ENCODE results near the gene SYNE1. TPM values are rescaled to one million over a fixed set of nuclear protein-coding genes. Genes with fewer than 3 reads are reported as not detected.
"Not testable (repeated sequence)": the region's sequence is repeated elsewhere in the genome, so short reads cannot be mapped to it uniquely, and the experiment has no call there.

SYNE1 gene
- total RNA-seq, 6 donors from 2014 or later, result 160 to 859 (median 490) TPM

DNA sequence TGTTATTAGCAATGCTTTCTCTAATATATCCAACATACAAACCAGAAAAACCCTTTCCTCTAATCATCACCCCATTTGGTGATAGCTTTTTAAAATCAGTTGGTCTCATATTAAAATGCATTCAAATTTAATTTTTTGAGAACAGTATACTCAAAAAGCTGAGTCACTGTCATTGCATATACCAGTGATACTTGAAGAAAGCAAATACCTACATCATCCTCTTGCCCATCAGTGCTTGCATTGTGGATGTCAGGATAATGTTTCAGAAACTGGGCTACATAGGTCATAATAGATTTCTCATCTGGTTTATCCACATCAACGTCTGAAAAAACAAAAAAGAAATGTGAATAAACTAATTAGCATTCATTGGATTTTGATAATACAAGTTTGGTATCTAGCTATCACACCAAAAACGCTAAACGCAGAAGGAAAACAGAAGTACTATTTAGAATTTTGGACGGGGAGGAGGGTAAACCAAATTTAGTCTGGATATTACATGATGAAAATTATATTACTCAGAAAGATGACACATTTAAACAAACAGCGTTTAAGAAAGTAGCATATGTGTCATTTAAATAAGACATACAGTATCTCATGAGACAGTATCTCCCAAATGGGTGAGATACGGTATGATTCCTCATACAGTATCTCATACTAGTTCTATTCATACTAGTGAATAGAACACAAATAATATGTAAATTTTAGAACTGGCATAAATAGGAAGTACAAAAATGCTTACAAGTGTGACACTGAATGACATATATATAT is 134.6 kb downstream of the SYNE1 start:
- TF ChIP-seq EP300 (IDR thresholded peaks at IDR 0.05) (no peak), CTCF (IDR thresholded peaks at IDR 0.05) (no peak), POLR2A (IDR thresholded peaks at IDR 0.05) (no peak), POLR2AphosphoS5 (IDR thresholded peaks at IDR 0.05) (no peak)
- Histone ChIP-seq H3K36me3 (no peaks in the 10 kb centered on the region), H3K27me3 (no peaks in the 10 kb centered on the region), H3K9me3 (no peaks in the 10 kb centered on the region), H3K4me3 (no peak overlapping the region), H3K27ac (no peak overlapping the region), H3K4me1 (no peaks in the 10 kb centered on the region)
- ATAC-seq (ENCODE audit: low FRiP score in 2 of 2) (no peak), DNase-seq (no peak)
- 88 to 92% methylated on average over 6 of the region's 6 CpGs for WGBS, 2 donors

DNA sequence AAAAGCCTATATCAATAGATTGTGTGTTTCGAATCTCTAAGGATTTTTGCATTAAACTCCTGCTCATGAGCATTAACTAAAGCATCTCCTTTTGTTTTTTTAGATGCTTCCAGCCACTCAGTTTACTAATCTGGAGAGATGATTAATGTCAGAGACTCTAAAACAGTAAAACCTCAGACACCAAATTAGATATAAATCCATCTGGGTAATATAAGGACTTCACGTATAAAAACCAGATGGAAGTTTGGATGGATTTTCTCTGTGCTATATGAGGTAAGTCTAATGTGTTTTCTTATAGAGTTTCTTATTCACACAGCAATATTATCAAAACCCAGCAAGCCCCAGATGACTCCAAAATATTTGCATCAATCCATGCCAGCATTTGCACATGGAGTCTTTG is 137.2 kb downstream of the SYNE1 start:
- Histone ChIP-seq H3K27me3 (no peaks in the 10 kb centered on the region), H3K9me3 (no peaks in the 10 kb centered on the region), H3K4me3 (no peak overlapping the region), H3K27ac (no peak overlapping the region), H3K4me1 (no peaks in the 10 kb centered on the region), H3K36me3 (no peaks in the 10 kb centered on the region)
- DNase-seq (no peak), ATAC-seq (ENCODE audit: low FRiP score in 2 of 2) (no peak)
- 93% methylated on average over 2 of the region's 2 CpGs for WGBS, 2 donors
- TF ChIP-seq CTCF (IDR thresholded peaks at IDR 0.05), result no peak
- no peak for TF ChIP-seq EP300 (IDR thresholded peaks at IDR 0.05)
- no peak for TF ChIP-seq POLR2A (IDR thresholded peaks at IDR 0.05)
- no peak for TF ChIP-seq POLR2AphosphoS5 (IDR thresholded peaks at IDR 0.05)

DNA sequence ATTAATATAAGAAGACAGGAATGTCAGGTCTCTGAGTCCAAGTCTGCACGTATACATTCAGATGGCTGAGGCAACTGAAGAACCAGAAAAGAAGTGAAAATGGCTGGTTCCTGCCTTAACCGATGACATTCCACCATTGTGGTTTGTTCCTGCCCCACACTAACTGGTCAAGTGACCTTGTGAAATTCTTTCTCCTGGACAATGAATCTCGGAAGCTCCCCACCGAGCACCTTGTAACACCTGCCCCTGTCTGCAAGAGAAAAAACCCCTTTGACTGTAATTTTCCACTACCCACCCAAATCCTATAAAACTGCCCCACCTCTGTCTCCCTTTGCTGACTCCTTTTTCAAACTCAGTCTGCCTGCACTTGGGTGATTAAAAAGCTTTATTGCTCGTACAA is 140.4 kb downstream of the SYNE1 start:
- H3K27me3 ChIP-seq, result no peaks in the 10 kb centered on the region
- DNase-seq, result no peak
- no peak for ATAC-seq (ENCODE audit: low FRiP score in 2 of 2)
- H3K36me3 ChIP-seq, result no peaks in the 10 kb centered on the region
- H3K9me3 ChIP-seq, result no peaks in the 10 kb centered on the region
- 88 to 91% methylated on average over 5 of the region's 5 CpGs for WGBS, 2 donors
- no peaks in the 10 kb centered on the region for H3K4me1 ChIP-seq
- no peak overlapping the region for H3K4me3 ChIP-seq
- no peak overlapping the region for H3K27ac ChIP-seq
- TF ChIP-seq POLR2AphosphoS5 (IDR thresholded peaks at IDR 0.05) (no peak), EP300 (IDR thresholded peaks at IDR 0.05) (no peak)

DNA sequence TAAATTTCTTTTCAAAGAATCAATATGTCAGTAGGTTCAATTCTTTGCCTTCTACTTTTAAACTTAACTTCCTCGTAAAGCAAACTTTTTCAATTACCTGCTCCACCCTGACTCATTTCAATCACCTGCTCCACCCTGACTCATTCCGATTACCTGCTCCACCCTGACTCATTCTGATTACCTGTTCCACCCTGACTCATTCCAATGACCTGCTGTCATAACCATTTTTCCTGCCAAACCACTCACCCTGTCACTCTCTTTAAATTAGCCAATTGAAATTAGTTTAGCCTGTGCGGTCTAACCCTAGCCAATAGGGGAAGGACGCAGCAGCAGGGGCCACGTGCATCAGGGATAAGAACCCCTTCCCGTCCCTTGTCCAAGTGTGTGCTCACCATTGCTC is 141.7 kb downstream of the SYNE1 start:
- ATAC-seq (ENCODE audit: low FRiP score in 2 of 2); H3K4me1 ChIP-seq; H3K36me3 ChIP-seq; H3K27ac ChIP-seq; H3K9me3 ChIP-seq; H3K27me3 ChIP-seq; DNase-seq; H3K4me3 ChIP-seq: not testable (repeated sequence)
- 89 to 93% methylated on average over 6 of the region's 6 CpGs for WGBS, 2 donors

- H3K4me1 ChIP-seq; DNase-seq; H3K4me3 ChIP-seq; H3K27me3 ChIP-seq; H3K27ac ChIP-seq; H3K9me3 ChIP-seq; H3K36me3 ChIP-seq; ATAC-seq (ENCODE audit: low FRiP score in 2 of 2): not testable (repeated sequence)
- 90 to 100% methylated on average over 3 of the region's 3 CpGs for WGBS, 2 donors
Measured at GRCh38 chr6:152492281-152492680, 144.9 kb downstream of the SYNE1 start.

DNA sequence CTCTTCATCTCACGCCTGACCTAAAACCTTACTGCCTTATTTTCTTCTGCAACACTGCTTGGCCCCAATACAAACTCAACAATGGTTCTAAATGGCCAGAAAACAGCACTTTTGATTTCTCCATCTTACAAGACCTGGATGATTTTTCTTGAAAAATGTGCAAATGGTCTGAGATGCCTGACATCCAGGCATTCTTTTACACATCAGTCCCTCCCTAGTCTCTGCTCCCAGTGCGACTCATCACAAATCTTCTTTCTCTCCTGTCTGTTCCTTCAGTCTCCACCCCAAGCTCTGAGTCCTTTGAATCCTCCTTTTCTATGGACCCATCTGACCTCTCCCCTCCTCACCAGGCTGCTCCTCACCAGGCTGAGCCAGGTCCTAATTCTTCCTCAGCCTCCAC is 145.7 kb downstream of the SYNE1 start:
- H3K4me3 ChIP-seq; H3K27me3 ChIP-seq; H3K27ac ChIP-seq; H3K9me3 ChIP-seq; H3K36me3 ChIP-seq; ATAC-seq (ENCODE audit: low FRiP score in 2 of 2); DNase-seq; H3K4me1 ChIP-seq: not testable (repeated sequence)
- WGBS, 2 donors, result 83 to 91% methylated on average over 2 of the region's 2 CpGs

- H3K36me3 ChIP-seq; H3K27me3 ChIP-seq; H3K27ac ChIP-seq; H3K4me3 ChIP-seq; H3K9me3 ChIP-seq; DNase-seq; ATAC-seq (ENCODE audit: low FRiP score in 2 of 2); H3K4me1 ChIP-seq: not testable (repeated sequence)
- 79 to 90% methylated on average over 5 of the region's 5 CpGs for WGBS, 2 donors
Measured at GRCh38 chr6:152490971-152491378, 146.2 kb downstream of the SYNE1 start.

All from upper lobe of left lung (tissue), 6 donors.